Suppressor macrophage treated with lipopolysaccharide for 4 hours (primary cell): ENCODE results near the gene ZNF467.

Experiments
- DNase-seq: peaks from one replicate; pipeline ENCODE4 v3.0.0-alpha.2; 2020

Gene ZNF467

DNA sequence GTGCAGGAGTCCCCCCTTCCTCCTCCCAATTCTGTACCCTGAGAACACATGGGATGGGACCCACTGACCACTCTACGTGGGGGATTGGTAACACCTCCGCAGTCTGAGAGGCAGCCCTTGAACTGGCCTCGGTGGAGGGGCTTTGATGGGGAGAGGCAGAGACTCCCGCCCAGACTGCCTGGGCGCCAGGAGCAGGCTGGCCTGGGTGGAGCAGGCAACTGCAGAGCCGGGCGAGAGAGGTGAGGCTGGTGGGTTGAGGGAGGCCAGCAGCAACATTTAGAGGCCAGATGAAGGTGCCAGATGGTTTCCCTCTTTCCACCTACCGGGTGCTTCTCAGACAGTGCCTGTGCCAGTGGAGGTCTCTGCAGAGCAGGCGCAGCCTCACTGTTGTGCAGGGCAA lies 30.7 kb upstream of the ZNF467 start:
- DNase-seq = no peak

GRCh38 chr7:149803551-149804074 lies 30.2 kb upstream of the ZNF467 start:
- DNase-seq = no peak

GRCh38 chr7:149802966-149803365 lies 29.6 kb upstream of the ZNF467 start:
- no peak for DNase-seq

DNA sequence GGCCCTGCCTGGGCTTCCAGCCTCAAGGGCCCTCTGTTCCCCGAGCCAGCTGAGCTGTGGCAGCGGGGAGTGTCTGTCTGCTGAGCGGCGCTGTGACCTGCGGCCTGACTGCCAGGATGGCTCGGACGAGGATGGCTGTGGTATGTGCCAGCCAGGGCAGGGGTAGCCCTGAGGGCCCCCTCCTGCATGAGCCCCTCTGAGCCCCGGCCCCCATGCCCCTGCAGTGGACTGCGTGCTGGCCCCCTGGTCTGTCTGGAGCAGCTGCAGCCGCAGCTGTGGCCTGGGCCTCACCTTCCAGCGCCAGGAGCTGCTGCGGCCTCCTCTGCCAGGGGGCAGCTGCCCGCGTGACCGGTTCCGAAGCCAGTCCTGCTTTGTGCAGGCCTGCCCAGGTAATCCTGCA lies 28.4 kb upstream of the ZNF467 start:
- no peak for DNase-seq

DNA sequence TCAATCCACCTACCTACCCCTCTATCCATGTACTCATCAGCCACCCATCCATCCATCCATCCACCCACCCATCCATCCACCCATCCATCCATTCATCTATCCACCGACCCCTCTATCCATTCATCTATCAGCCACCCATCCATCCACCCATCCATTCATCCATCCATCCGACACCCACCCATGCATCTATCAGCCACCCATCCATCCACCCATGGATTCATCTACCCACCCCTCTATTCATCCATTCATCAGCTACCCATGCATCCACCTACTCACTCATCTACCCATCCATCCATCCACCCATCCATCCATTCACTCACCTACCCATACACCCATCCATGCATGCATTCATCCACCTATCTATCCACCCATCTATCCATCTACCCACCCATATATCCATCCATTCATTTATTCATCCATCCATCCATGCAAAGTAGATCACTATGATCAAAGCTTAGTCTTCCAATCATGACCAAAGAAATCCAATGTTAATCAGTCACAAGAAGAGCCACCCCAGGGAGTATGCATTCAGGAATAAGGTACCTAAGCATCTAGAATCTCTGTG lies 27.7 kb upstream of the ZNF467 start:
- no peak for DNase-seq

- DNase-seq = no peak
Observed at GRCh38 chr7:149800169-149800555, 26.8 kb upstream of the ZNF467 start.

DNA sequence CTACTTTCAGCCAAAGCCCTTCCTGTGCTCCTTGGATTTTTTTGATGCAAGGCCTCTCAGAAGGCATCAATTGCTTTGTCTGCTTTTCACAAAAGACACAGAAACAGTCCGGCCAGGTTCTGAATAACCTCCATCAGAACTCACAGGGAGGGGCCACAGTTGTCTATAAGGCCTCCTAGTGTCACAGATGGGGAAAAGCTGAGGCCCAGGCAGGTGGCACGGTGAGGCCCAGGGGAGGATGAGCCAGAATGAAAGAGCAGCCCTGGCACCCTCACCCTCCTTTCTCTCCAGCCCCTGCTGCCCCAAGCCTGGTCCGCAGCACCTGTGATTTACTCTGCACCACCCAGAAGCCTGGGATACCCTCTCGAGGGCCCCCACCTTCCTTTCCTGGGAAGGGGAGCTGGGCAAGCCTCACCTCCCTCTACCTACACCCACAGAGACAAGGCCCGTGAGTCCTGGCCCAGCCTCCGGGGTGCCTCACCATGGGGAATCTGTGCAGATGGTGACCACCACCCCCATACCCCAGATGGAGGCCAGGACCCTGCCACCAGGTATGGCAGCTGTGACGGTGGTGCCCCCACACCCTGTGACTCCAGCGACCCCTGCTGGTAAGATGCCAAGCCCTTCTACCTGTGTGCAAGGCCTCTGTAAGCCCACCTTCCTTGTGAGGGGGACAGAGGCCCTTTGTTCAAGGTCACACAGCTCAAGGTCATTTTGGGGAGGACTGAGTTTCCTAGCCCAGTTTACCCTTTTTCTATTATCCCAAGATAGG lies 26.2 kb upstream of the ZNF467 start:
- peak; percentile 32 for DNase-seq

- no peak for DNase-seq
Observed at GRCh38 chr7:149797771-149798170, 24.4 kb upstream of the ZNF467 start.

DNA sequence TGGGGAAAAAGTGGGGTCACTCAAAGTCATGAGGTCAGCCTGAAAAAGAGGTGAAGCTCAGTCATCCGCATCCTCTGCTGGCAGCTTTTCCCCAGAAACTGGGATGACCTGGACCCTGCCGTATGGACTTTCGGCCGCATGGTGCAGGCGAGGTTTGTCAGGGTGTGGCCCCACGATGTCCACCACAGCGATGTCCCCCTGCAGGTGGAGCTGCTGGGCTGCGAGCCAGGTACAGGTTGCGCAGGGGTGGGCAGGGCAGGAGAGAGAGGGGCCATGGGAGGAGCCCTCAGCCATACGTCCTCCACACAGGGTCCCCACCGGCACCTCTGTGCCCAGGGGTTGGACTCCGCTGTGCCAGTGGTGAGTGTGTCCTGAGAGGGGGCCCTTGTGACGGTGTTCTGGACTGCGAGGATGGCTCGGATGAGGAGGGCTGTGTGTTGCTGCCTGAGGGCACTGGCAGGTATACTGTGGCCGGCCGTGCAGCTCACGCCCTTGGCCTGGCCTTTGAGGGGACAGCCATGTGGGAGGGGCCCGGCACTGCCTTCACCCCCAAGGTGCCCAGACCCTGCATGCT lies 23.0 kb upstream of the ZNF467 start:
- no peak for DNase-seq

- DNase-seq = no peak
Observed at GRCh38 chr7:149795126-149795525, 21.7 kb upstream of the ZNF467 start.

- no peak for DNase-seq
Observed at GRCh38 chr7:149794661-149795060, 21.3 kb upstream of the ZNF467 start.

GRCh38 chr7:149793261-149793660 lies 19.9 kb upstream of the ZNF467 start:
- no peak for DNase-seq

- DNase-seq = no peak
Observed at GRCh38 chr7:149792220-149792595, 18.8 kb upstream of the ZNF467 start.

GRCh38 chr7:149791411-149792219 lies 18.2 kb upstream of the ZNF467 start:
- DNase-seq = no peak

DNA sequence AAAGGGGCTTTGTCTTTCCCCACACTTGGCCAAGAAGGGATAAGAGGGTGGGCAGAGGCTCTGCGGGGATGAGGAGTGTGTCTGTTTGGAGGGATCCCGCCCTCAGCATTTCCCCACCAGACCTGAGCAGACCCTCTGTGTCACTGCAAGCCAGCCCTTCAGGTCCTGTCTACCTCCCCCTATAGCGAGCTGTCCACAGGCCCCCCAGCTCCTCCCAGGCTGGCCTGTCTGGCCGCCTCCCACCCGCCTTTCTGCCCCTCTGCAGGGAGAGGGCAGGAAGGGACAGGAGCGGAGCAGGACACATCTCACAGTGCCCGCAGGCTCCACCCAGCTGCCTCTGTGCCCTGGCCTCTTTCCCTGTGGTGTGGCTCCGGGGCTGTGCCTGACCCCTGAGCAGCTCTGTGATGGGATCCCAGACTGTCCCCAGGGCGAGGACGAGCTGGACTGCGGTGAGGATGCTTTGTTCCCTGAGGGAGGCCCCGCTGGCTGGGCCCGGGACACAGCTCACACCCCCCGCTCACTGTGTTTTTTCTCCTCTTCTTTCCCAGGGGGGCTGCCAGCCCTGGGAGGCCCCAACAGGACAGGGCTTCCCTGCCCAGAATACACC lies 17.5 kb upstream of the ZNF467 start:
- DNase-seq = no peak

GRCh38 chr7:149790146-149790548 lies 16.8 kb upstream of the ZNF467 start:
- peak; percentile 57 for DNase-seq

DNA sequence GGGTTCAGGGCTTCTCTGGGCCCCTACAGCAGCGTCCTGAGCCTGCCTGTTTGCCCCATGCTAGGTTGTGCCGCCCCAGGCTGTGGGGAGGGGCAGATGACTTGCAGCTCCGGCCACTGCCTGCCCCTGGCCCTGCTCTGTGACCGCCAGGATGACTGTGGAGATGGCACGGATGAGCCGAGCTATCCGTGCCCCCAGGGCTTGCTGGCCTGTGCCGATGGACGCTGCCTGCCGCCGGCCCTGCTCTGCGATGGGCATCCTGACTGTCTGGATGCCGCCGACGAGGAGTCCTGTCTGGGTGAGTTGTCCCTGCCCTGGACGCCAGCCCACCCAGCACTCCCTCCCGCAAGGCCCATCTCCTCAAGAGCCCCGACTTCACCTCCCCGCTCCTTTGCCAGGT lies 15.7 kb upstream of the ZNF467 start:
- DNase-seq = no peak

- no peak for DNase-seq
Observed at GRCh38 chr7:149788300-149788851, 15.0 kb upstream of the ZNF467 start.

- DNase-seq = no peak
Observed at GRCh38 chr7:149787428-149788299, 14.3 kb upstream of the ZNF467 start.

DNA sequence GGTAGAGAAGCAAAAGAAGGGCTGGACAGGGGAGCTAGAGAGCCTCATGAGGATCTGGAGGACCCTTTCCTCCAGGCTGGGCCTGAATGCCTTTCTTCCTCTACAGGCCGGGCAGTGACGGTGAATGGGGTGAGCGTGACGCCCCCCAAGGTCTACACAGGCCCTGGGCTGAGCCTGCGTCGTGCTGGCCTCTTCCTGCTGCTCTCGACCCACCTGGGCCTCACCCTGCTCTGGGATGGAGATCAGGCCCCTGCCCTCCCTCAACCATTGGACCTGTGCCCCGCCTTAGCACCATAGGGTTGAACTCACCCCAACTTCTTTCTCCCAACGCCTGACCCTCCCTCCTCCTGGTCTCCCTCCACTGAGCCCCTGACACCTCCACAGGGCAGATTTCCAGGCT lies 12.6 kb upstream of the ZNF467 start:
- DNase-seq = no peak

GRCh38 chr7:149785402-149785801 lies 12.0 kb upstream of the ZNF467 start:
- no peak for DNase-seq

GRCh38 chr7:149784251-149784608 lies 10.8 kb upstream of the ZNF467 start:
- no peak for DNase-seq
